ENCODE data around the gene BAD. TPM values are rescaled to one million over a fixed set of nuclear protein-coding genes. Genes with fewer than 3 reads are reported as not detected.

The BAD gene
- total RNA-seq, 6 experiments from 2014 or later = 22.0 to 53.8 (median 26.0) TPM

DNA sequence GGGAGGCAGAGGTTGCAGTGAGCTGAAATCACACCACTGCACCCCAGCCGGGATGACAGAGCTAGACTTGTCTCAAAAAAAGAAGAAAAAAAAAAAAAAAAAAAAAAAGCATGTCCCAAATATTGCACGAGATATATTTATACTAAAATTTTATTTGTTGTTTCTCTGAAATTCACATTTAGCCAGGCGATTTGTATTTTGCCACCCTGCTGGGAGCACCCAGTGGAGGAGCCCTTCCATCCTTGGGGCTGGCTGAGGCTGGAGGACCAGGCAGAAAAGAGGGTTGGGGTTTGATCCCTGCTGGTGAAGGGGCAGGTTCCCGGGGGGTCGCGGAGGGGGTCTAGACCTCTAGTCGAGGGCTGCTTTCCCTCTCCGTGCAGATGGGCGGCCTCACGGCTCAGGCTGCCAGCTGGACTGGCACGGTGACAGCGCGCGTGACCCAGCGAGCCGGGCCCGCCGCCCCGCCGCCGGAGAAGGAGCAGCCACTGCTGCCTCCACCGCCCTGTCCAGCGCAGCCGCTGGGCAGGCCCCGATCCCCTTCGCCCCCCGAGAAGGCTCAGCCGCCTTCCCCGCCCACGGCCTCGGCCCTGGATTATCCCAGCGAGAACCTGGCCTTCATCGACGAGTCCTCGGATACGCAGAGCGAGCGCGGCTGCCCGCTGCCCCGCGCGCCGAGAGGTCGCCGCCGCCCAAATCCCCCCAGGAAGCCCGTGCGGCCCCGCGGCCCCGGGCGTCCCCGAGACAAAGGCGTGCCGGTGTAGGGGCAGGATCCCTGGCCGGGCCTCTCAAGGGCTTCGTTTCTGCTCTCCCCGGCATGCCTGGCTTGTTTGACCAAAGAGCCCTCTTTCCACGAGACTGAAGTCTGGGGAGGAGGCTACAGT, 14.7 kb upstream of the BAD start:
- H3K36me3 ChIP-seq = no peaks in the 10 kb centered on the region
- peak; percentile 36 to 64 (median 54) for ATAC-seq
- peaks cover 0 to 24% (median 8%) of the 10 kb centered on the region in 4 donors for H3K4me1 ChIP-seq
- peak overlapping the region in 2 of 3 donors; percentile 31 to 38 for H3K4me3 ChIP-seq
- H3K27ac ChIP-seq = no peak overlapping the region
- peaks cover 0 to 35% of the 10 kb centered on the region in 2 donors for H3K27me3 ChIP-seq
- WGBS (ENCODE audit: insufficient coverage, low coverage, low lambda C conversion rate, missing lambda C conversion rate) = 5% methylated on average over 29 of the region's 60 CpGs
- no peaks in the 10 kb centered on the region for H3K9me3 ChIP-seq
- TF ChIP-seq POLR2A (IDR thresholded peaks at IDR 0.05) = no peak
- TF ChIP-seq, protein P1, sequence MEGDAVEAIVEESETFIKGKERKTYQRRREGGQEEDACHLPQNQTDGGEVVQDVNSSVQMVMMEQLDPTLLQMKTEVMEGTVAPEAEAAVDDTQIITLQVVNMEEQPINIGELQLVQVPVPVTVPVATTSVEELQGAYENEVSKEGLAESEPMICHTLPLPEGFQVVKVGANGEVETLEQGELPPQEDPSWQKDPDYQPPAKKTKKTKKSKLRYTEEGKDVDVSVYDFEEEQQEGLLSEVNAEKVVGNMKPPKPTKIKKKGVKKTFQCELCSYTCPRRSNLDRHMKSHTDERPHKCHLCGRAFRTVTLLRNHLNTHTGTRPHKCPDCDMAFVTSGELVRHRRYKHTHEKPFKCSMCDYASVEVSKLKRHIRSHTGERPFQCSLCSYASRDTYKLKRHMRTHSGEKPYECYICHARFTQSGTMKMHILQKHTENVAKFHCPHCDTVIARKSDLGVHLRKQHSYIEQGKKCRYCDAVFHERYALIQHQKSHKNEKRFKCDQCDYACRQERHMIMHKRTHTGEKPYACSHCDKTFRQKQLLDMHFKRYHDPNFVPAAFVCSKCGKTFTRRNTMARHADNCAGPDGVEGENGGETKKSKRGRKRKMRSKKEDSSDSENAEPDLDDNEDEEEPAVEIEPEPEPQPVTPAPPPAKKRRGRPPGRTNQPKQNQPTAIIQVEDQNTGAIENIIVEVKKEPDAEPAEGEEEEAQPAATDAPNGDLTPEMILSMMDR (IDR thresholded peaks at IDR 0.05) = no peak
- intact Hi-C loops (cut with DNase I) = no loop called here
- peak in 2 of 3 donors; percentile 65 to 78 for DNase-seq

DNA sequence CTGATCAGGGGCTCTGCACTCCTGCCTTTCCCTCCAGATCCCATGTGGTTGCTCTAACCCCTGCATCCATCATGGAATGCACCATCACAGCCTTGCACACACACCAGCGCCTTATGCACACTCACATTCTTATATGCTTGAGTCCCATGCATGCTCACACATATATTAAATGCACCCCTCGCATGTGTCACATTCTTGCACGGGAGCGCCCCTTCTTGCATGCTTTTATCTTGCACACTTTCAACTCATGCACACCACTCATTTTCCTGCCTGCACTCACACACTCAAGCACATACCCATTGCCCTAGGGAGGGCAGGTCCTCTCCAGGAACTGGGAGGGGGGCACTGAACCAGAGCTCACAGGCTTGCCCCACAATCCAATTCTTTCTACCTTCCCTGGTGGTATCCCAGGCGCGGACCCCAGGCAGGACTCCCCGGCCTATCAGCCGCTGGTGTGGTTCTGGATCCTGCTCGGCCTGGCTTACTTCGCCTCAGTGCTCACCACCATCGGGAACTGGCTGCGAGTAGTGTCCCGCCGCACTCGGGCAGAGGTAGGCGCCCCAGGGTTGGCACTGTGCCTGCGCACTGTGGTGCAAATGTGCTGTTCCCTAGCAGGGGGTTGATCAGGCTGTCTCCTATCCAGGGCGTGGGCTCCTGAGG, 13.4 kb upstream of the BAD start:
- Histone ChIP-seq H3K27ac (no peak overlapping the region), H3K27me3 (peaks cover 0 to 40% of the 10 kb centered on the region in 2 donors), H3K4me1 (peaks cover 0 to 21% (median 7%) of the 10 kb centered on the region in 4 donors), H3K36me3 (no peaks in the 10 kb centered on the region), H3K9me3 (no peaks in the 10 kb centered on the region), H3K4me3 (no peak overlapping the region)
- TF ChIP-seq POLR2A (IDR thresholded peaks at IDR 0.05) = no peak
- TF ChIP-seq, protein P1 (IDR thresholded peaks at IDR 0.05) = no peak
- WGBS (ENCODE audit: insufficient coverage, low coverage, low lambda C conversion rate, missing lambda C conversion rate) = 23% methylated on average over 11 of the region's 18 CpGs
- no peak for ATAC-seq
- DNase-seq = no peak
- intact Hi-C loops (cut with DNase I) = no loop called here

DNA sequence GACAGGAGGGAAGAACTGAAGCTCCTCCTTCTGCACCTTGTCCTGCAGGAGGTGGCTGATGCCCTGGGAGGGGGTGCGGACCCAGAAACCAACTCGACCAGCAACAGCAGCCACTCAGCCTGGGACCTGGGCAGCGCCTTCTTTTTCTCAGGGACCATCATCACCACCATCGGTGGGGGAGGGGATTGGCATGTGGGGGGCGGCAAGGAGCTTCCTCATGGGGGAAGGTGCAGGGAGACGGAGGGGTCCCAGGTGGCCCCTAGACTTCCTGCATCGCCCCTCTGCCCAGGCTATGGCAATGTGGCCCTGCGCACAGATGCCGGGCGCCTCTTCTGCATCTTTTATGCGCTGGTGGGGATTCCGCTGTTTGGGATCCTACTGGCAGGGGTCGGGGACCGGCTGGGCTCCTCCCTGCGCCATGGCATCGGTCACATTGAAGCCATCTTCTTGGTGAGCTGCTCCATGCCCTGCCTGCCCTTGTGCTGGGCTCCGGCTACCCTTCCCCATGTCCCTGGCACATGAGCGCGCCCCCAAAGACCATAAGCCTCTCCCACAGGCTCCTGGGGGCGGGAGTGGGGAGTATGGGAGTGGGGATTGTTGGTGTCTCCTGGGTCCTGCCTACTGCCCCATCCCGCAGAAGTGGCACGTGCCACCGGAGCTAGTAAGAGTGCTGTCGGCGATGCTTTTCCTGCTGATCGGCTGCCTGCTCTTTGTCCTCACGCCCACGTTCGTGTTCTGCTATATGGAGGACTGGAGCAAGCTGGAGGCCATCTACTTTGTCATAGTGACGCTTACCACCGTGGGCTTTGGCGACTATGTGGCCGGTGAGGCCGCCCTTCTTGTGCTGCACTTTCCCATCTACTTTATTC, 12.6 kb upstream of the BAD start:
- ATAC-seq (no peak), DNase-seq (no peak)
- TF ChIP-seq POLR2A (IDR thresholded peaks at IDR 0.05) = no peak
- TF ChIP-seq, protein P1 (IDR thresholded peaks at IDR 0.05) = no peak
- Histone ChIP-seq H3K27ac (no peak overlapping the region), H3K27me3 (peaks cover 0 to 44% of the 10 kb centered on the region in 2 donors), H3K4me3 (no peak overlapping the region), H3K36me3 (no peaks in the 10 kb centered on the region), H3K4me1 (peaks cover 0 to 24% (median 7%) of the 10 kb centered on the region in 4 donors), H3K9me3 (no peaks in the 10 kb centered on the region)
- WGBS (ENCODE audit: insufficient coverage, low coverage, low lambda C conversion rate, missing lambda C conversion rate) = 7% methylated on average over 3 of the region's 34 CpGs
- intact Hi-C loops (cut with DNase I) = no loop called here

DNA sequence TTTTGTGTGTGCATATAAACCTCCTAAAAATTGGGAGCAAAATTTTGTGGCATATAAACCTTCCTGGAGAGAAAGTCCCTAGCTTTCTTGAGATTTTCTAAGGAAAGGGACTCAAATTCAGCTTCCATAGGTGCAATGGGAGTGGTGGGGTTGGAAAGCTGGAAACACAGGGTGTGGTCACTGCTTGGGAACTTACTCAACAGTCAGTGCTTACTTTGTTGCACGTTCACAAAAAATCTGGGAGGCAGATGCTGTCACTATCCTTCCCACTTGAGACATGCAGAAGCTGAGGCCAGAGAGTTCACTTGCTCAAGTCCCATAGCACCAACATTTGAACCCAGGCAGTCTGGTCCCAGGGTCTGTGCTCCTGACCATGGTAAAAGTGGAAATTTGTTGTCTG, 11.8 kb upstream of the BAD start:
- intact Hi-C loops (cut with DNase I) = no loop called here
- Histone ChIP-seq H3K4me3 (no peak overlapping the region), H3K27me3 (peaks cover 0 to 44% of the 10 kb centered on the region in 2 donors), H3K27ac (no peak overlapping the region), H3K36me3 (no peaks in the 10 kb centered on the region), H3K9me3 (no peaks in the 10 kb centered on the region), H3K4me1 (peaks cover 0 to 32% (median 7%) of the 10 kb centered on the region in 4 donors)
- DNase-seq = no peak
- no peak for ATAC-seq
- WGBS (ENCODE audit: insufficient coverage, low coverage, low lambda C conversion rate, missing lambda C conversion rate) = no CpG with 5 or more reads among the region's 1 CpG
- TF ChIP-seq, protein P1 (IDR thresholded peaks at IDR 0.05) = no peak
- TF ChIP-seq POLR2A (IDR thresholded peaks at IDR 0.05) = no peak

Data from right lobe of liver (tissue), 6 donors.